Gastrocnemius medialis (tissue), 4 donors: ENCODE results near the gene GALNTL6.

Experiments used
- CTCF ChIP-seq, 5 experiments: fragments of 450-650 bp in 3 of 5; fragments of 200-600 bp in 2 of 5; sonication (generic) in 2 of 5; IDR thresholded peaks in 4 of 5; conservative IDR thresholded peaks in 1 of 5; 1 replicate in 4 of 5; 2 replicates in 1 of 5; pipeline ENCODE4 v1.5.1; 2016 to 2019; ENCODE audit warnings: antibody characterized with exemption in 5 of 5, mild to moderate bottlenecking in 3 of 5, moderate library complexity in 3 of 5
- POLR2A ChIP-seq, 2 donors: fragments of 450-650 bp; IDR thresholded peaks; one replicate each; pipeline ENCODE4 v1.6.1; 2017; ENCODE audit warnings: antibody characterized with exemption in 2 of 2, mild to moderate bottlenecking in 2 of 2, moderate library complexity in 2 of 2

GRCh38 chr4:172157946-172158345, 344.7 kb downstream of the GALNTL6 start:
- TF ChIP-seq POLR2A (IDR thresholded peaks at IDR 0.05) (no peak), CTCF (IDR thresholded peaks at IDR 0.05 in 4 of 5, conservative IDR thresholded peaks at IDR 0.05 in 1 of 5) (no peak)
